Astrocyte of the cerebellum (primary cell): Measurements from ENCODE around the gene DHH.
"Not testable (repeated sequence)": the region's sequence is repeated elsewhere in the genome, so short reads cannot be mapped to it uniquely, and the experiment has no call there.

Source experiments
- DNase-seq: peaks from one replicate; pipeline ENCODE4 v3.0.0-alpha.2; 2011; ENCODE audit warnings: low read depth
- H3K4me3 ChIP-seq: 2 replicates; pipeline ENCODE4 v1.5.1; 2011; ENCODE audit warnings: mild to moderate bottlenecking, low read depth, low read length, moderate library complexity
- in situ Hi-C: cut with HindIII; loops from 2 replicates; pipeline ENCODE4 v1.10.0; 2017; ENCODE audit warnings: low sequenced_read_pairs
- TF ChIP-seq, protein P1 (sequence below): IDR thresholded peaks from 2 replicates; pipeline ENCODE4 v1.5.1; 2012; ENCODE audit warnings: low read length, low read depth, moderate library complexity, mild to moderate bottlenecking; ENCODE audit errors: missing control alignments

The DHH gene

DNA sequence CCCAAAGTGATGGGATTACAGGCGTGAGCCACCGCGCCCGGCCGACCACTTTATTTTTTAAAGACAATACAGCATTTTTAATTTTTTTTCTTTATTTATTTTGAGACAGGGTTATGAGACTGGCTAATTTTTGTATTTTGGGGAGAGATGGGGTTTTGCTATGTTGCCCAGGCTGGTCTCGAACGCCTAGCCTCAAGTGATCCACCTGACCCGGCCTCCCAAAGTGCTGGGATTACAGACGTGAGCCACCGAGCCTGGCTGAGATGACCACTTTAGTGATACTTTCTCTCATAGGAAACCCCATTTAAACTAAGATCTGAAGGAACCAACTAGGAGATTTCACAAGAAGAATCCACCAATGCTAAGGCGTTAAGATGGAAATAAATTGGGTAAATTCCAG, 23.6 kb downstream of the DHH start:
- DNase-seq, result no peak
- TF ChIP-seq, protein P1, sequence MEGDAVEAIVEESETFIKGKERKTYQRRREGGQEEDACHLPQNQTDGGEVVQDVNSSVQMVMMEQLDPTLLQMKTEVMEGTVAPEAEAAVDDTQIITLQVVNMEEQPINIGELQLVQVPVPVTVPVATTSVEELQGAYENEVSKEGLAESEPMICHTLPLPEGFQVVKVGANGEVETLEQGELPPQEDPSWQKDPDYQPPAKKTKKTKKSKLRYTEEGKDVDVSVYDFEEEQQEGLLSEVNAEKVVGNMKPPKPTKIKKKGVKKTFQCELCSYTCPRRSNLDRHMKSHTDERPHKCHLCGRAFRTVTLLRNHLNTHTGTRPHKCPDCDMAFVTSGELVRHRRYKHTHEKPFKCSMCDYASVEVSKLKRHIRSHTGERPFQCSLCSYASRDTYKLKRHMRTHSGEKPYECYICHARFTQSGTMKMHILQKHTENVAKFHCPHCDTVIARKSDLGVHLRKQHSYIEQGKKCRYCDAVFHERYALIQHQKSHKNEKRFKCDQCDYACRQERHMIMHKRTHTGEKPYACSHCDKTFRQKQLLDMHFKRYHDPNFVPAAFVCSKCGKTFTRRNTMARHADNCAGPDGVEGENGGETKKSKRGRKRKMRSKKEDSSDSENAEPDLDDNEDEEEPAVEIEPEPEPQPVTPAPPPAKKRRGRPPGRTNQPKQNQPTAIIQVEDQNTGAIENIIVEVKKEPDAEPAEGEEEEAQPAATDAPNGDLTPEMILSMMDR, result no peak
- no peak overlapping the region for H3K4me3 ChIP-seq
- in situ Hi-C loops, result no loop called here

DNA sequence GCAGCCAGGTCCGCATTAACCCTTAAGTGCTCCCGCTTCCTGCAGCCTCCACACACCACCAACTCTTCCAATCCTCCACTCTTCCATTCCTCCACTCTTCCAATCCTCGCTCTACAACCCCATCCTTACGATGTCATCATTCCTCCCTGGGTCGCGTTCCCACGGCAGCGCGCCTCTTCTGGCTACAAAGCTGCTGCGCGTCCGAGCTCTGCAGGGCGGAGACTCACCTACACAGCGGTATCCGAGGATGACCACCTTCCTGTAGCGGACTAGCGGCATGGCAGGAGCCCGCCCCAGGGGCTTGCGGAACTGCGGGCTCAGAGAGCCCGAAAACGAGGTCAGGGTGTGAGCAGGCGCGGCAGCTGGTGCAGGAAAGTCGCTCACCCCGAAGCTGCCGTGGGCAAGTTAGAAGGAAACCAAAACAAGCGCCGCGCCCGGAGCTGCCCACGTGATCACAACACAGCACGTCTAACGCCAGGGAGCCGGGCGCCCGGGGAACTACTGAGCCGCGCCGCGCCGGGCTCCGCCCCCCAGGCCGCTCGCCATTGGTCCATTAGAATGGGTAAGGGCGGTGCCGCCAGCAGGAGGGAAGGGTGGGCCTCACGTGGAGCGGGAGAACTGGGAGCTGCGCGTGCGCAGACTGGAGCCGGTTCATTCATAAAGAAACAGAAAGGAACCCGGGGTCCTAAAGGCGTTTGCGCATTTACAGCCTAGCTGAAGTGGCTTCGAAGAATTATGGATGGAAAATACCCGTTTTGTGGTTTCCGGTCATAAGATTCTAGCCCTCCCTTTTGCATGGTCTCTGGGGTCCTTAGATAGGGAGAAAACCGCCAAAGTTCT, 24.9 kb downstream of the DHH start, which contains the start of gene RHEBL1:
TSS of gene RHEBL1 (minus strand) at position 473 of the 840 bp plus-strand sequence. CDS start at position 279, 194 bp downstream.
- peak; percentile 77 for DNase-seq
- in situ Hi-C loops, result loop anchor here (10.0 kb wide), 2 partner anchors 135 to 165 kb away; no protein-coding TSS in a partner anchor
- H3K4me3 ChIP-seq, result peak within 1 kb of the TSS; percentile 71
- TF ChIP-seq, protein P1, result no peak

DNA sequence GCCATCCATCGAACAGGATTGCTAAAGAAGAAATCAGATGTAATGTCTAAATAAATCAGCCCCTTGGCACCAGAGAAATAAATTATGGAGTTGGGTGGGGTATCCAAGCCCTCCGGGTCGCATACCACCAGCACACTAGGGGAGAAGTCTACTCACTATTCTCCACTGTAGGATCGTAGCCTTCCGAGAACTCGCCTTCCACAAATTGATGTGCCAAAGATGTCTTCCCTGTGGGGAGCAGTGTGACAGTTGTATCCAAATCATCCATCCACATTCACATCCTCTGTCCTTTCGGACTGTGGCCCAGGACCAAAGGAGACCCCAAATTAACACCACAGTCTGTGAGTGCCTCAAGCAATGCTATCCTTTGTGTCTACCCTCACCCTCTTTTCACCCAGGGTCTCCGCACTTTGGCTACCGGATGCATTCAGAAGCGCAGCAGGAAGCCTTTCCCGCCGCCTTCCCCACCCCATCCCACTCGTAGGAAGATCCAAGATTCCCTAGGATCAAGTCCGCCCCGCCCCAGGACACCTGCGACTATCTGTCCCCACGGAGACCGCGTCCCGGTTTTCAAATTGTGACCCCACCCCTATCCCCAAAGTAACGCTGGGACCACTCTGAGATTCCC, 25.6 kb downstream of the DHH start:
- DNase-seq, result no peak
- in situ Hi-C loops, result loop anchor here (10.0 kb wide), 2 partner anchors 136 to 166 kb away; no protein-coding TSS in a partner anchor
- TF ChIP-seq, protein P1, result no peak
- peak overlapping the region; percentile 71 for H3K4me3 ChIP-seq

DNA sequence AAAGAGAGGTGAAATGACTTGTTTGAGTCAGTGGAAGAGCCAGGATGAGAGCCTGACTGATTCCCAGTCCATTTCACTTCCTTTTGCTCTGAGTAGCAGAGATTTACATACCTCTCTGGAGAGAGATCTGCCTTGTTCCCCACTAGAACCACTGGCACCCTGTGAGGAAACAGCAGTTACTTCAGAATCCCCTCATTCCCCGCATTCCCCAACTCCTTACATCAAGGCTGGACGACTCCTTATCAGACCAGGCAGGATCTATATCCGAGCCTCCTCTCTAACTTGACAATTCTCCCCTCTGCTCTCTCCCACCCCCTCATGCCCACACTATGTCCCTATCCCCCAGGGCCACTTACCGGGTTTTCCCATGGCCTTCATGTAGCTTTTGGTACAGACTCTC, 28.5 kb downstream of the DHH start:
- no peak overlapping the region for H3K4me3 ChIP-seq
- TF ChIP-seq, protein P1, result no peak
- in situ Hi-C loops, result loop anchor here (10.0 kb wide), 2 partner anchors 139 to 169 kb away; no protein-coding TSS in a partner anchor
- DNase-seq, result no peak

DNA sequence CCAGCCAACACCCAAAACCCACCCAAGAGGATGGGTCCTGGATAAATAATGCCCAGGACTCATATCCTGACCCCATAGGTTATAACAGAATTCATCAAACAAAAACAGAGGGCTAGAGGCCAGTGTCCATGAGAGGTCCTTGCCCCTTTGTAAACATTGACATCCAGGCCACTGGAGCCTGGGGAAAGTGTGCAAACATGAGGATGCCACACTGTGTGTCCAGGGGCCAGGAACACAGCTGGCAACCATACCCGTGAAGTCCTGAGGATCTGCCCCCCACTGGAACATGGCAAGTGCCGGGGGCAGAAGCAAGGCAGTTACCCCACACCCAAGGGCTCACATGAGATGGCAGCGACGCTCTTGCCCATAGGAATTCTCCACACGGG, 29.8 kb downstream of the DHH start:
- in situ Hi-C loops, result loop anchor here (10.0 kb wide), 2 partner anchors 140 to 170 kb away; no protein-coding TSS in a partner anchor
- DNase-seq, result no peak
- H3K4me3 ChIP-seq, result no peak overlapping the region
- TF ChIP-seq, protein P1, result no peak

DNA sequence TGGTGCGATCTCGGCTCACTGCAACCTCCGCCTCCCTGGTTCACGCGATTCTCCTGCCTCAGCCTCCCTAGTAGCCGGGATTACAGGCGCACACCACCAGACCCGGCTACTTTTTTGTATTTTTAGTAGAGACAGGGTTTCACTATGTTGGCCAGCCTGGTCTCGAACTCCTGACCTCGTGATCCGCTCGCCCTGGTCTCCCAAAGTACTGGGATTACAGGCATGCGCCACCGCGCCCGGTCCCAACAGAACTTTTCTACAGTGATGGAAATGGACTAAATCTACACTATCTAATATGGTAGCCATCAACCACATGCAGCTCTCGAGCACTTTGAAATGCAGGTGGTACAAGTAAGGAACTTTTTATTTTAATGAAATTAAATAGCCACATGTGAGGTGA, 32.7 kb downstream of the DHH start:
- in situ Hi-C loops, result loop anchor here (10.0 kb wide), 2 partner anchors 143 to 173 kb away; no protein-coding TSS in a partner anchor
- DNase-seq, H3K4me3 ChIP-seq: not testable (repeated sequence)

DNA sequence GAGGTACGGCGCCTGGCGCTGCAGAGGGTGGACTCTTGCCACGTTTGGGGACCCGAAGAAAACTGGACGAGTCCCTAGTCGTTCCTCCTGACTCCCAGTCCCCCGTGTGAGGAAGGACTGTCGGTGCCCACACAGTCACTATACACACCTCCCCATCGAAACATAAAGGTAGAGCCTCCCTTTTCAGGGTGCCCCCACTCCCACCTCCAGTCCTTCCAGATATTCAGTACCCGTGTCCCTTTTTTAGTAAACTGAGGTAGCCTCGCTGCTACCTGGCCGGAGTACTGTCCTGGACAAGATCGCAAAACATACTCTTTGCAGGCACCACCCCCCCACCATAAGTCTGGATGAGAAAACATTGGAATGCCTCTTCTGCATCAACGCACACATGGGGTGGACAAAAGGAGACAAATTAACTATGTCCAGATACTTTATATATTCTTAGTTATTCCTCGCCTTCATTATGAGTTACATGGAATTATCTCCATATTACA, 33.4 kb downstream of the DHH start:
- TF ChIP-seq, protein P1, result no peak
- peak overlapping the region; percentile 88 for H3K4me3 ChIP-seq
- in situ Hi-C loops, result loop anchor here (10.0 kb wide), 2 partner anchors 144 to 174 kb away; no protein-coding TSS in a partner anchor
- no peak for DNase-seq
